H9 (cell line): ENCODE measurements around the gene CACNA1I. TPM values are rescaled to one million over a fixed set of nuclear protein-coding genes. Genes with fewer than 3 reads are reported as not detected.

ENCODE experiments used
- DNase-seq: peaks from one replicate; pipeline ENCODE4 v3.0.0-alpha.2; 2017
- H2AFZ ChIP-seq: one replicate; pipeline ENCODE4 v1.6.1; 2013; ENCODE audit warnings: mild to moderate bottlenecking, low read length, control low read depth, moderate library complexity
- H2AK5ac ChIP-seq: 2 replicates; pipeline ENCODE4 v1.6.1; 2013; ENCODE audit warnings: low read length, control low read depth, mixed read lengths; ENCODE audit not compliant: insufficient read length
- H2BK120ac ChIP-seq: one replicate; pipeline ENCODE4 v1.6.1; 2013; ENCODE audit warnings: low read depth, mild to moderate bottlenecking, low read length, control low read depth, inconsistent platforms; ENCODE audit not compliant: poor library complexity, severe bottlenecking
- H2BK12ac ChIP-seq: 2 replicates; pipeline ENCODE4 v1.6.1; 2013; ENCODE audit warnings: low read length, control low read depth, mixed read lengths, low read depth; ENCODE audit not compliant: insufficient read length
- H2BK15ac ChIP-seq: 2 replicates; pipeline ENCODE4 v1.6.1; 2013; ENCODE audit warnings: low read depth, low read length, control low read depth
- H2BK20ac ChIP-seq: one replicate; pipeline ENCODE4 v1.6.1; 2013; ENCODE audit warnings: low read depth, mild to moderate bottlenecking, low read length, control low read depth, inconsistent platforms; ENCODE audit not compliant: poor library complexity, severe bottlenecking
- H2BK5ac ChIP-seq: 2 replicates; pipeline ENCODE4 v1.6.1; 2013; ENCODE audit warnings: low read length, control low read depth, mixed read lengths; ENCODE audit not compliant: insufficient read length
- H3K14ac ChIP-seq: 2 replicates; pipeline ENCODE4 v1.6.1; 2013; ENCODE audit warnings: low read length, control low read depth; ENCODE audit not compliant: insufficient read depth
- H3K18ac ChIP-seq: 2 replicates; pipeline ENCODE4 v1.6.1; 2013; ENCODE audit warnings: low read depth, mild to moderate bottlenecking, mixed read lengths, low read length, control low read depth; ENCODE audit not compliant: insufficient read length
- H3K23ac ChIP-seq: 2 replicates; pipeline ENCODE4 v1.6.1; 2013; ENCODE audit warnings: low read length, control low read depth, mixed read lengths, low read depth; ENCODE audit not compliant: insufficient read length
- H3K23me2 ChIP-seq: 2 replicates; pipeline ENCODE4 v1.6.1; 2013; ENCODE audit warnings: low read depth, mild to moderate bottlenecking, mixed read lengths, low read length, control low read depth; ENCODE audit not compliant: insufficient read length, poor library complexity, severe bottlenecking
- H3K27ac ChIP-seq: 2 replicates; pipeline ENCODE4 v1.5.1; 2013; ENCODE audit warnings: low read length, control low read depth, mixed read lengths, low read depth; ENCODE audit not compliant: insufficient read length
- H3K27me3 ChIP-seq: 2 replicates; pipeline ENCODE4 v1.6.1; 2013; ENCODE audit warnings: low read length, control low read depth, inconsistent platforms; ENCODE audit not compliant: insufficient read depth
- H3K4ac ChIP-seq: 2 replicates; pipeline ENCODE4 v1.6.1; 2013; ENCODE audit warnings: low read depth, mild to moderate bottlenecking, control low read depth, inconsistent platforms, low read length, moderate library complexity
- H3K4me1 ChIP-seq: 2 replicates; pipeline ENCODE4 v1.6.1; 2013; ENCODE audit warnings: low read length, control low read depth, inconsistent platforms; ENCODE audit not compliant: insufficient read depth
- H3K4me2 ChIP-seq: 2 replicates; pipeline ENCODE4 v1.6.1; 2013; ENCODE audit warnings: low read length, control low read depth, mixed read lengths; ENCODE audit not compliant: insufficient read length, insufficient read depth
- H3K56ac ChIP-seq: 2 replicates; pipeline ENCODE4 v1.6.1; 2013; ENCODE audit warnings: low read depth, mild to moderate bottlenecking, mixed read lengths, low read length, control low read depth; ENCODE audit not compliant: insufficient read length
- H3K79me1 ChIP-seq: 2 replicates; pipeline ENCODE4 v1.6.1; 2013; ENCODE audit warnings: low read depth, mild to moderate bottlenecking, moderate library complexity, low read length, control low read depth, inconsistent platforms; ENCODE audit not compliant: insufficient read depth, poor library complexity, severe bottlenecking
- H3K79me2 ChIP-seq: 2 replicates; pipeline ENCODE4 v1.6.1; 2013; ENCODE audit warnings: low read length, control low read depth, inconsistent platforms; ENCODE audit not compliant: insufficient read depth
- H3K9ac ChIP-seq: 2 replicates; pipeline ENCODE4 v1.6.1; 2013; ENCODE audit warnings: low read length, control low read depth, mixed read lengths; ENCODE audit not compliant: insufficient read length; ENCODE audit errors: extremely low read depth
- H3K9me3 ChIP-seq: one replicate; pipeline ENCODE4 v1.6.1; 2013; ENCODE audit warnings: low read depth, low read length, inconsistent platforms; ENCODE audit not compliant: control insufficient read depth
- H3T11ph ChIP-seq: one replicate; pipeline ENCODE4 v1.6.1; 2013; ENCODE audit warnings: mild to moderate bottlenecking, low read length, control low read depth, inconsistent platforms
- H4K20me1 ChIP-seq: one replicate; pipeline ENCODE4 v1.6.1; 2013; ENCODE audit not compliant: control insufficient read depth, insufficient read length, insufficient read depth
- H4K5ac ChIP-seq: 2 replicates; pipeline ENCODE4 v1.6.1; 2013; ENCODE audit warnings: low read depth, mild to moderate bottlenecking, mixed read lengths, low read length, control low read depth; ENCODE audit not compliant: insufficient read length
- H4K8ac ChIP-seq: replicated peaks from 2 replicates; pipeline ENCODE4 v1.6.1; 2013; ENCODE audit warnings: low read length, control low read depth, mixed read lengths, low read depth; ENCODE audit not compliant: insufficient read length
- H4K91ac ChIP-seq: 2 replicates; pipeline ENCODE4 v1.6.1; 2013; ENCODE audit warnings: low read depth, mild to moderate bottlenecking, moderate library complexity, mixed read lengths, low read length, control low read depth; ENCODE audit not compliant: insufficient read length
- H3K27ac Mint-ChIP-seq, 3 experiments: 2 replicates in 2 of 3; 3 replicates in 1 of 3; pipeline ENCODE4 v1.8.0; 2020 to 2021; ENCODE audit warnings: mixed read lengths in 3 of 3, mild to moderate bottlenecking in 1 of 3, moderate library complexity in 1 of 3
- H3K27me3 Mint-ChIP-seq: 2 replicates; pipeline ENCODE4 v1.8.0; 2021; ENCODE audit warnings: low read depth, mild to moderate bottlenecking, moderate library complexity, mixed read lengths
- H3K36me3 Mint-ChIP-seq, 3 experiments: 2 replicates in 2 of 3; 3 replicates in 1 of 3; pipeline ENCODE4 v1.8.0; 2020 to 2021; ENCODE audit warnings: low read depth in 3 of 3, mixed read lengths in 3 of 3; ENCODE audit not compliant: insufficient read depth in 1 of 3
- H3K4me1 Mint-ChIP-seq, 2 experiments: 2 replicates each; pipeline ENCODE4 v1.8.0; 2020; ENCODE audit warnings: mixed read lengths in 2 of 2
- H3K4me3 Mint-ChIP-seq, 2 experiments: 2 replicates in 1 of 2; 3 replicates in 1 of 2; pipeline ENCODE4 v1.8.0; 2020 to 2021; ENCODE audit warnings: mild to moderate bottlenecking in 2 of 2, mixed read lengths in 2 of 2, moderate library complexity in 1 of 2
- H3K9me3 Mint-ChIP-seq, 2 experiments: 2 replicates in 1 of 2; 3 replicates in 1 of 2; pipeline ENCODE4 v1.8.0; 2020; ENCODE audit warnings: mild to moderate bottlenecking in 2 of 2, mixed read lengths in 2 of 2, moderate library complexity in 1 of 2
- CTCF ChIP-seq: fragments of 200-600 bp; sonication (generic); conservative IDR thresholded peaks from 3 replicates; pipeline ENCODE4 v1.8.0; 2021; ENCODE audit warnings: antibody characterized with exemption, mild to moderate bottlenecking
- WGBS: extraction: QIAGEN DNeasy Blood & Tissue Kit; methylation state at CpG from one replicate; pipeline ENCODE4 v1.1.7; 2013; ENCODE audit warnings: missing lambda C conversion rate, low lambda C conversion rate, mixed read lengths; ENCODE audit not compliant: insufficient read length; ENCODE audit errors: extremely low coverage; 5-methylcytosine and 5-hydroxymethylcytosine counted together
- total RNA-seq: library from RNA; stranded (reverse); gene quantifications from 2 replicates; pipeline ENCODE4 v1.2.1, GENCODE V29; 2021

The CACNA1I gene
- total RNA-seq, 1 experiment from 2014 or later = 0.50 TPM

GRCh38 chr22:39666495-39666894, 95.9 kb downstream of the CACNA1I start:
- no peaks in the 10 kb centered on the region for H3K9me3 ChIP-seq
- H4K91ac ChIP-seq = no peak overlapping the region
- H3K14ac ChIP-seq = no peak overlapping the region; the same call in 1 of the 2 replicates
- peaks cover 4% of the 10 kb centered on the region; the same call in 1 of the 2 replicates for H3K27me3 ChIP-seq
- no peak for TF ChIP-seq CTCF
- no peak overlapping the region for H2BK5ac ChIP-seq
- H3K4me3 Mint-ChIP-seq = no peak overlapping the region
- H4K8ac ChIP-seq = no peak overlapping the region
- H3K79me1 ChIP-seq = no peaks in the 10 kb centered on the region
- H3K79me2 ChIP-seq = no peaks in the 10 kb centered on the region
- H2BK12ac ChIP-seq = no peak overlapping the region
- H3K27ac Mint-ChIP-seq = no peak overlapping the region
- no peak overlapping the region for H3K56ac ChIP-seq
- H2BK15ac ChIP-seq = no peak overlapping the region
- no peak overlapping the region for H3K4me2 ChIP-seq
- peaks cover 9 to 11% (median 9%) of the 10 kb centered on the region in 3 experiments for H3K36me3 Mint-ChIP-seq
- no peak overlapping the region for H3K4ac ChIP-seq
- H3K18ac ChIP-seq = no peak overlapping the region
- H3K27me3 Mint-ChIP-seq = peaks cover 23% of the 10 kb centered on the region
- H3K23ac ChIP-seq = no peak overlapping the region
- no CpG with 5 or more reads among the region's 5 CpGs for WGBS
- H3K4me1 ChIP-seq = no peaks in the 10 kb centered on the region; the same call in 1 of the 2 replicates
- no peak overlapping the region for H4K5ac ChIP-seq
- no peak overlapping the region for H2AFZ ChIP-seq
- no peak overlapping the region for H2BK120ac ChIP-seq
- H2AK5ac ChIP-seq = no peak overlapping the region
- H3T11ph ChIP-seq = no peak overlapping the region
- H3K27ac ChIP-seq = no peak overlapping the region
- no peak for DNase-seq
- peaks cover 2% of the 10 kb centered on the region for H4K20me1 ChIP-seq
- no peak overlapping the region for H2BK20ac ChIP-seq
- peaks cover 10% of the 10 kb centered on the region for H3K23me2 ChIP-seq
- no peak overlapping the region for H3K9ac ChIP-seq
- peaks cover 4 to 9% of the 10 kb centered on the region in 2 experiments for H3K9me3 Mint-ChIP-seq
- H3K4me1 Mint-ChIP-seq = peaks cover 25 to 26% of the 10 kb centered on the region in 2 experiments
